Smooth muscle cell of the umbilical artery (primary cell): Measurements from ENCODE around the gene AFDN. TPM values are rescaled to one million over a fixed set of nuclear protein-coding genes. Genes with fewer than 3 reads are reported as not detected.

ENCODE experiments used
- total RNA-seq: library from RNA; depleted of rRNA; stranded (reverse); fragments of >200 nt; gene quantifications from 2 replicates; pipeline ENCODE4 v1.2.3, GENCODE V29; 2014

Gene AFDN
- total RNA-seq = 34.7 and 80.8 TPM in 2 replicates

GRCh38 chr6:167826896-167827582 lies at the start of gene AFDN:
Gene AFDN, plus strand, starts transcription at chr6:167826911. Its CDS starts 222 bp downstream, at chr6:167827133.

GRCh38 chr6:167997642-167998041 lies 170.9 kb downstream of the AFDN start, which contains the start of gene KIF25:
Gene KIF25, plus strand, starts transcription at chr6:167997671. Its CDS starts 31,915 bp downstream, at chr6:168029586.

Other genes with a start within 250 kb of the AFDN start
- 0.14 TPM in 1 of 2 replicates, not detected in the other for gene KIF25, start 170.8 kb downstream of the AFDN start, total RNA-seq